Neural cell (in vitro differentiated cells): Measurements from ENCODE around the gene FAM83F. TPM values are rescaled to one million over a fixed set of nuclear protein-coding genes. Genes with fewer than 3 reads are reported as not detected.

ENCODE experiments used
- H2AFZ ChIP-seq: fragments of 200-600, 300-800 bp; sonication (generic), shearing (Covaris generic); 2 replicates; pipeline ENCODE4 v1.6.0; 2014; ENCODE audit warnings: low read depth, mild to moderate bottlenecking, antibody characterized with exemption, low read length, moderate library complexity
- H3F3A ChIP-seq: fragments of 200-600 bp; shearing (Covaris generic); 2 replicates; pipeline ENCODE4 v1.6.1; 2016; ENCODE audit warnings: mild to moderate bottlenecking, moderate library complexity, mixed read lengths, antibody characterized with exemption, low read length; ENCODE audit not compliant: insufficient read depth, poor library complexity, severe bottlenecking
- H3K27ac ChIP-seq: fragments of 200-600, 300-800 bp; sonication (generic), shearing (Covaris generic); 2 replicates; pipeline ENCODE4 v1.5.1; 2014; ENCODE audit warnings: mild to moderate bottlenecking, low read length, moderate library complexity
- H3K27me3 ChIP-seq: fragments of 300-800, 200-600 bp; sonication (generic), shearing (Covaris generic); 2 replicates; pipeline ENCODE4 v1.6.0; 2014; ENCODE audit warnings: mild to moderate bottlenecking, low read depth, low read length, moderate library complexity; ENCODE audit not compliant: insufficient read depth
- H3K36me3 ChIP-seq: fragments of 300-800, 200-600 bp; sonication (generic), shearing (Covaris generic); 2 replicates; pipeline ENCODE4 v1.5.1; 2014; ENCODE audit warnings: mild to moderate bottlenecking, antibody characterized with exemption, low read length, moderate library complexity; ENCODE audit not compliant: insufficient read depth
- H3K4me2 ChIP-seq: fragments of 300-800, 200-600 bp; sonication (generic), shearing (Covaris generic); 2 replicates; pipeline ENCODE4 v1.6.0; 2014; ENCODE audit warnings: mild to moderate bottlenecking, low read length
- H3K4me3 ChIP-seq: fragments of 300-800, 200-600 bp; sonication (generic), shearing (Covaris generic); 2 replicates; pipeline ENCODE4 v1.5.1; 2014; ENCODE audit warnings: mild to moderate bottlenecking, low read length, moderate library complexity
- H3K79me2 ChIP-seq: fragments of 200-600 bp; shearing (Covaris generic); replicated peaks from 2 replicates; pipeline ENCODE4 v1.6.0; 2014; ENCODE audit warnings: mild to moderate bottlenecking, low read length, moderate library complexity; ENCODE audit not compliant: insufficient read depth
- H3K9ac ChIP-seq: fragments of 300-800, 200-600 bp; sonication (generic), shearing (Covaris generic); 2 replicates; pipeline ENCODE4 v1.6.1; 2016; ENCODE audit warnings: mild to moderate bottlenecking, low read length, mixed read lengths
- H3K9me2 ChIP-seq: fragments of 200-600 bp; shearing (Covaris generic); 2 replicates; pipeline ENCODE4 v1.6.1; 2016; ENCODE audit warnings: mild to moderate bottlenecking, low read length, mixed read lengths; ENCODE audit not compliant: insufficient read depth
- H3K9me3 ChIP-seq: fragments of 200-600, 300-800 bp; sonication (generic), shearing (Covaris generic); 2 replicates; pipeline ENCODE4 v1.6.1; 2016; ENCODE audit warnings: mild to moderate bottlenecking, mixed run types, low read length, moderate library complexity, mixed read lengths
- H4K20me1 ChIP-seq: fragments of 200-600 bp; shearing (Covaris generic); 2 replicates; pipeline ENCODE4 v1.6.1; 2016; ENCODE audit warnings: mild to moderate bottlenecking, mixed run types; ENCODE audit not compliant: insufficient read depth
- CTCF ChIP-seq: fragments of 450-650 bp; IDR thresholded peaks from 2 replicates; pipeline ENCODE4 v1.5.1; 2014; ENCODE audit warnings: antibody characterized with exemption, mild to moderate bottlenecking, moderate library complexity; ENCODE audit not compliant: poor library complexity, severe bottlenecking
- EP300 ChIP-seq: fragments of 450-650 bp; conservative IDR thresholded peaks from 2 replicates; pipeline ENCODE4 v1.6.1; 2014; ENCODE audit warnings: antibody characterized with exemption, mild to moderate bottlenecking, moderate library complexity; ENCODE audit not compliant: poor library complexity, severe bottlenecking
- EZH2 ChIP-seq: fragments of 200-600, 300-800 bp; shearing (Covaris generic), sonication (generic); IDR thresholded peaks from 2 replicates; pipeline ENCODE4 v1.6.1; 2014; ENCODE audit warnings: antibody characterized with exemption, low read length, borderline replicate concordance, mild to moderate bottlenecking; ENCODE audit not compliant: insufficient read depth, poor library complexity, severe bottlenecking
- MXI1 ChIP-seq: fragments of 450-650 bp; conservative IDR thresholded peaks from 2 replicates; pipeline ENCODE4 v1.6.1; 2014; ENCODE audit warnings: antibody characterized with exemption, mild to moderate bottlenecking; ENCODE audit not compliant: poor library complexity, severe bottlenecking
- POLR2AphosphoS5 ChIP-seq: IDR thresholded peaks from 2 replicates; pipeline ENCODE4 v1.6.1; 2012
- RAD21 ChIP-seq: fragments of 450-650 bp; conservative IDR thresholded peaks from 2 replicates; pipeline ENCODE4 v1.6.1; 2014; ENCODE audit warnings: antibody characterized with exemption, mild to moderate bottlenecking, moderate library complexity
- SMC3 ChIP-seq: fragments of 450-650 bp; conservative IDR thresholded peaks from 2 replicates; pipeline ENCODE4 v1.6.1; 2014; ENCODE audit warnings: antibody characterized with exemption, mild to moderate bottlenecking, moderate library complexity; ENCODE audit not compliant: poor library complexity
- TAF1 ChIP-seq: IDR thresholded peaks from 2 replicates; pipeline ENCODE4 v1.6.1; 2012; ENCODE audit warnings: low read depth
- polyA plus RNA-seq: library from polyadenylated mRNA; depleted of rRNA; stranded (reverse); fragments of >200 nt; gene quantifications from 2 replicates; pipeline ENCODE4 v1.2.3, GENCODE V29; 2014
- TF ChIP-seq, protein P1 (sequence below): IDR thresholded peaks from 2 replicates; pipeline ENCODE4 v1.6.1; 2012; ENCODE audit warnings: borderline replicate concordance

FAM83F gene
- polyA plus RNA-seq, 1 donor from 2014 or later = 0.42 TPM

DNA sequence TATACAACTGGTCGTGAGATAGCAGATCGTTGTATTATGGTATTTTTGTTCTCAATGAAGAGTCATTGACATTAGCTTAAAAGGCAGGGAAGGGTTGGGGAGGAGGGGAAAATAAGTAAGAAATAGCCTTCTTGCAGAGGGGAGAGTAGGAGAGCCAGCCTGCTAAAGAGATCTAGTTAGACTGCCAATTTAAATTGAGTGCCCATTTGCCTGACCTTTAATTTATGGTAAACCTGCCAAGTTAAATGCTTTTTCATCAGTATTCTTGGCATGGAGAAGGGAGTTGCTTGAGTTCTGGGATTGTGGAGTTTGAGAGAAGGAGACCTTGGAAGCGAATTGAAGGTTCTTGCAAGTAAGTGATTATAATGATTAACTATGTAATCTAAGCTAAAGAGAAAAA, 89.0 kb downstream of the FAM83F start:
- Histone ChIP-seq H3K9me3 (no peaks in the 10 kb centered on the region), H3K36me3 (no peaks in the 10 kb centered on the region), H3K4me3 (no peak overlapping the region), H4K20me1 (no peaks in the 10 kb centered on the region), H3F3A (no peaks in the 10 kb centered on the region), H3K9me2 (no peaks in the 10 kb centered on the region), H3K27ac (no peak overlapping the region), H3K27me3 (no peaks in the 10 kb centered on the region), H3K9ac (no peak overlapping the region), H2AFZ (no peak overlapping the region), H3K4me2 (no peak overlapping the region), H3K79me2 (no peaks in the 10 kb centered on the region)
- TF ChIP-seq SMC3 (no peak), POLR2AphosphoS5 (no peak), CTCF (no peak), EZH2 (no peak), RAD21 (no peak), EP300 (no peak), MXI1 (no peak), TAF1 (no peak)
- TF ChIP-seq, protein P1, sequence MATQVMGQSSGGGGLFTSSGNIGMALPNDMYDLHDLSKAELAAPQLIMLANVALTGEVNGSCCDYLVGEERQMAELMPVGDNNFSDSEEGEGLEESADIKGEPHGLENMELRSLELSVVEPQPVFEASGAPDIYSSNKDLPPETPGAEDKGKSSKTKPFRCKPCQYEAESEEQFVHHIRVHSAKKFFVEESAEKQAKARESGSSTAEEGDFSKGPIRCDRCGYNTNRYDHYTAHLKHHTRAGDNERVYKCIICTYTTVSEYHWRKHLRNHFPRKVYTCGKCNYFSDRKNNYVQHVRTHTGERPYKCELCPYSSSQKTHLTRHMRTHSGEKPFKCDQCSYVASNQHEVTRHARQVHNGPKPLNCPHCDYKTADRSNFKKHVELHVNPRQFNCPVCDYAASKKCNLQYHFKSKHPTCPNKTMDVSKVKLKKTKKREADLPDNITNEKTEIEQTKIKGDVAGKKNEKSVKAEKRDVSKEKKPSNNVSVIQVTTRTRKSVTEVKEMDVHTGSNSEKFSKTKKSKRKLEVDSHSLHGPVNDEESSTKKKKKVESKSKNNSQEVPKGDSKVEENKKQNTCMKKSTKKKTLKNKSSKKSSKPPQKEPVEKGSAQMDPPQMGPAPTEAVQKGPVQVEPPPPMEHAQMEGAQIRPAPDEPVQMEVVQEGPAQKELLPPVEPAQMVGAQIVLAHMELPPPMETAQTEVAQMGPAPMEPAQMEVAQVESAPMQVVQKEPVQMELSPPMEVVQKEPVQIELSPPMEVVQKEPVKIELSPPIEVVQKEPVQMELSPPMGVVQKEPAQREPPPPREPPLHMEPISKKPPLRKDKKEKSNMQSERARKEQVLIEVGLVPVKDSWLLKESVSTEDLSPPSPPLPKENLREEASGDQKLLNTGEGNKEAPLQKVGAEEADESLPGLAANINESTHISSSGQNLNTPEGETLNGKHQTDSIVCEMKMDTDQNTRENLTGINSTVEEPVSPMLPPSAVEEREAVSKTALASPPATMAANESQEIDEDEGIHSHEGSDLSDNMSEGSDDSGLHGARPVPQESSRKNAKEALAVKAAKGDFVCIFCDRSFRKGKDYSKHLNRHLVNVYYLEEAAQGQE = no peak

GRCh38 chr22:40084246-40084645, 89.5 kb downstream of the FAM83F start:
- Histone ChIP-seq H3K9me3 (no peaks in the 10 kb centered on the region), H3K36me3 (no peaks in the 10 kb centered on the region), H3K79me2 (no peaks in the 10 kb centered on the region), H3F3A (no peaks in the 10 kb centered on the region), H3K9ac (no peak overlapping the region), H3K27me3 (no peaks in the 10 kb centered on the region), H3K4me3 (no peak overlapping the region), H4K20me1 (no peaks in the 10 kb centered on the region), H2AFZ (no peak overlapping the region), H3K27ac (no peak overlapping the region), H3K9me2 (no peaks in the 10 kb centered on the region), H3K4me2 (no peak overlapping the region)
- TF ChIP-seq CTCF (no peak), SMC3 (no peak), RAD21 (no peak), POLR2AphosphoS5 (no peak), TAF1 (no peak), EZH2 (no peak), EP300 (no peak), MXI1 (no peak)
- TF ChIP-seq, protein P1 = no peak
